Mucosa of gallbladder (tissue), 1 donor: ENCODE measurements around the gene P2RY14. TPM values are rescaled to one million over a fixed set of nuclear protein-coding genes. Genes with fewer than 3 reads are reported as not detected.

ENCODE experiments used
- DNase-seq: peaks from one replicate; pipeline ENCODE4 v3.0.0-alpha.2; 2020; ENCODE audit warnings: low spot score
- total RNA-seq: library from RNA; stranded (reverse); gene quantifications from one replicate; pipeline ENCODE4 v1.2.1, GENCODE V29; 2021
- donor health status: DM: no; HTN: no; CAD: no.

P2RY14 gene
- total RNA-seq, 1 donor from 2014 or later: 14.6 TPM

DNA sequence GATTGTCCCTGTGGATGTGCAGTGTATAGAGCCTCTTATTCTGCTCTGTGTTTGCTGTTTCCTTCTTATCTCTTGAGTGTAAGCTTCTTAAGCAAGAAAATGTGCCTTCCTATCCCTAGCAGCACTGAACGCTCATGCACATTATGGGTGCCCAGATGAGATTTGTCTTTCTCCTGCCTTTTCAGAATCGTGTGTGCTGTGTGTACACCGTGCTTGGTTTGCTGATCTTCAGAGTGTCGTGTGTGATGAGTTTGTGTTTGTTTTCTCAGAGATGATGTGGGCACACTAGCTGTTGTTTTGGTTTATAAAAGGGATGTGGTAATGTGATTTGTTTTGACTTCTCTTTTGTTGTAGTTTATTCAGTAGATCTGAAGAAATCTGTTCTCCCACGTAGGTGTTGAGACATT, 95.1 kb downstream of the P2RY14 start:
- DNase-seq: no peak

- DNase-seq: no peak
These were observed 95.8 kb downstream of the P2RY14 start for GRCh38 chr3:151182349-151183079.

DNA sequence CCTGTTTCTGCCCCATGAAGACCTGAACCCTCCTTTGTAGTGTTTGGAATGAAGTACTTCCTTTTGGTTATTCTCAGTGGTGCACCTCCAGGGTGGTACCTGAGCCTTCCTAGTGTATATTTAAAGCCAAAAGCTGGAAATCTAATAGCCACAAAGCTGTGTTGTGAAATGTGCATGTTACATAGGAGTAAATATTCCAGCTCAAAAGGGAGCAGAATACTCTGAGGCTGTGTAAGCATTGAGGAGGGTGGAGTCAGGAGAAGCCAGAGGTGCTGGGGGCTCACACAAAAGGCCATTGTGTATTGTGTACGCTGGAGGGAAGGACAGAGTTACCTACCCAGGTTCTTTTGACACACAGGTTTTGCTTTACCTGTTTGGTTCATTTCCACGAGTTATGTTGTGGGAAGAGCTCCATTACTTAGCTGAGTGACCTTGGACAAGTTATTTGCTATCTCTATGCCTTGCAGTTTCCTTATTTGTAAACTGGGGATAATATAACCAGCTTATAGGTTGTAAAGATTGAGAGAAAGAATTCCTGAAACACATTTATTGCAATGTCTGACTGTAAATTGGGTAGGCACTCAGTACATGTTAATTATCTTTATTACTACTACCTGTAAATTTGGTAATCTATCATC, 100.0 kb downstream of the P2RY14 start:
- DNase-seq: no peak

DNA sequence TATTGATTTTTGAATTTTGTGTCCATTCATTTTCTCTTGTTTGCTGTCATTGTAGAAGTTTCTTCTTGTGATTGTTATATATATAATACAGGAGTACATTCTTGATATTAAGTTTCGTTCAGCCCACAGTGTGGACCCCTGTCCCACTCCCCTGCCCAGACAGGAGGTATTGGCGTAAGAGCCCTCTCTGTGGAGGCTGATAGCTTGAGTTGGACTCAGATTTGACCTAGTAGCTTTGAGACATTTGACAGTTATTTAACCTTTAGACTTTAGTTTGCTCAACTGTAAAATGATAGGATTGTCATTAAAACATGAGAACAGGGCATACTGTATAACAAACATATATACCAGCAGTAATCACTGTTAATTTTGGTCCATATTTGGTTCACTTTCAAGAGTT, 102.4 kb downstream of the P2RY14 start:
- no peak for DNase-seq

GRCh38 chr3:151174351-151174750, 104.0 kb downstream of the P2RY14 start:
- DNase-seq: no peak

DNA sequence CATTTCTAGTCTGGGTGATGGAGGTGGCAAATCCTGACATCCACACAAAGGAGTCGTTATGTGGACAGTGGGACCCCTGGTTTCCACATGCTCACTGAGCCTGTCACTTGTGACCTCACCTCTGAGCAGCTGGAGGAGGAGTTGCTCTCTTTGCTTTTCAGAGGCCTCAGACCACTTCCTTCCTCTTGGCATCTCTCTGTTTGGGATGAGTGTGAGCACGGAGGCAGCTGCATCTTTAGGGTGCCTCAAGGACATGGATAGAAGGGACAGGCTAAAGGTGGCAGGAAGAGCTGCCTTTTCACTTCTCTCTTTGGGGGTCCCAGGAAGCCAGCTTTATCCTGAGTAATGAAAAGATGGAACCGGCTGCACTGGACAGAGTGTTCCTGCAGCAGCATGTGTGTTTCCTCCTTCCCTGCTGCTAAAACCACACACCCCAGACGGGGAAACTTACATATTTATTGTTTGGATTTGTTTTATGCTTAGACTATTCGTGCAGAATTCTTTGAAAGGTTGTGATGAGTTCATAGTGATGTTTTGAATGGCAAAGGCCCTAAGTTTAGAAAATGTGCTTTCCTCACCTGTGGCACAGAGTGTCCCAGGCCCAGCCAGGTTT, 107.1 kb downstream of the P2RY14 start:
- DNase-seq: peak; percentile 19

GRCh38 chr3:151169948-151170679, 108.2 kb downstream of the P2RY14 start:
- DNase-seq: peak; percentile 41

GRCh38 chr3:151169262-151169947, 108.9 kb downstream of the P2RY14 start:
- no peak for DNase-seq

- DNase-seq: peak; percentile 80
These were observed 109.9 kb downstream of the P2RY14 start for GRCh38 chr3:151168269-151169094.

- no peak for DNase-seq
These were observed 112.2 kb downstream of the P2RY14 start for GRCh38 chr3:151166161-151166560.

GRCh38 chr3:151165226-151165625, 113.1 kb downstream of the P2RY14 start:
- DNase-seq: no peak

Other genes starting within 250 kb of the P2RY14 start
- gene MED12L, start 192.9 kb downstream of the P2RY14 start, total RNA-seq: 7.5 TPM
- gene GPR171, start 75.3 kb downstream of the P2RY14 start, total RNA-seq: 2.0 TPM
- gene GPR87, start 38.3 kb upstream of the P2RY14 start, total RNA-seq: not detected
- 4.0 TPM for gene P2RY13, start 51.0 kb upstream of the P2RY14 start, total RNA-seq
- 7.6 TPM for gene P2RY12, start 106.2 kb upstream of the P2RY14 start, total RNA-seq
- gene IGSF10, start 182.5 kb upstream of the P2RY14 start, total RNA-seq: 13.6 TPM